GM23338 (cell line): ENCODE results near the gene EIF4E2. TPM values are rescaled to one million over a fixed set of nuclear protein-coding genes. Genes with fewer than 3 reads are reported as not detected.

Source experiments
- ATAC-seq: fragments of 200-7000 bp; cut with Tn5 transposase; 3 replicates; pipeline ENCODE4 v1.9.1; 2020
- DNase-seq: peaks from one replicate; pipeline ENCODE4 v3.0.0-alpha.2; 2015; ENCODE audit warnings: low spot score
- H2AFZ ChIP-seq: fragments of 200-600 bp; sonication (generic); 2 replicates; pipeline ENCODE4 v1.8.0; 2016; ENCODE audit warnings: antibody characterized with exemption, mild to moderate bottlenecking, moderate library complexity
- H3F3A ChIP-seq: fragments of 200-600 bp; sonication (generic); replicated peaks from 2 replicates; pipeline ENCODE4 v1.8.0; 2017; ENCODE audit warnings: antibody characterized with exemption, mixed run types, low read depth
- H3K27ac ChIP-seq: fragments of 200-600 bp; sonication (generic); 2 replicates; pipeline ENCODE4 v1.6.1; 2016; ENCODE audit warnings: low read depth
- H3K27me3 ChIP-seq: fragments of 200-600 bp; sonication (generic); 2 replicates; pipeline ENCODE4 v1.8.0; 2016; ENCODE audit warnings: mild to moderate bottlenecking, mixed run types, moderate library complexity; ENCODE audit not compliant: insufficient read depth
- H3K36me3 ChIP-seq: fragments of 200-600 bp; sonication (generic); 2 replicates; pipeline ENCODE4 v1.8.0; 2016; ENCODE audit warnings: mild to moderate bottlenecking; ENCODE audit not compliant: insufficient read depth
- H3K4me1 ChIP-seq: fragments of 200-600 bp; sonication (generic); 2 replicates; pipeline ENCODE4 v1.8.0; 2016; ENCODE audit warnings: mild to moderate bottlenecking, moderate library complexity; ENCODE audit not compliant: insufficient read depth
- H3K4me2 ChIP-seq: fragments of 200-600 bp; sonication (generic); 2 replicates; pipeline ENCODE4 v1.7.1; 2017; ENCODE audit warnings: mixed run types
- H3K4me3 ChIP-seq: fragments of 200-600 bp; sonication (generic); 2 replicates; pipeline ENCODE4 v1.6.1; 2016; ENCODE audit warnings: mixed run types
- H3K79me2 ChIP-seq: fragments of 200-600 bp; sonication (generic); replicated peaks from 2 replicates; pipeline ENCODE4 v1.8.0; 2017; ENCODE audit warnings: mild to moderate bottlenecking; ENCODE audit not compliant: insufficient read depth
- H3K9me2 ChIP-seq: fragments of 200-600 bp; sonication (generic); 2 replicates; pipeline ENCODE4 v1.8.0; 2017; ENCODE audit not compliant: insufficient read depth
- H4K20me1 ChIP-seq: fragments of 200-600 bp; sonication (generic); replicated peaks from 2 replicates; pipeline ENCODE4 v1.8.0; 2017; ENCODE audit warnings: mild to moderate bottlenecking; ENCODE audit not compliant: insufficient read depth
- H3K27ac Mint-ChIP-seq: 2 replicates; pipeline ENCODE4 v1.8.0; 2020; ENCODE audit warnings: inconsistent platforms, mild to moderate bottlenecking, moderate library complexity, mixed read lengths
- H3K27me3 Mint-ChIP-seq: 3 replicates; pipeline ENCODE4 v1.8.0; 2022; ENCODE audit warnings: low read depth, mild to moderate bottlenecking, moderate library complexity, mixed read lengths, inconsistent platforms; ENCODE audit not compliant: insufficient read depth, poor library complexity
- H3K36me3 Mint-ChIP-seq: 3 replicates; pipeline ENCODE4 v1.8.0; 2021; ENCODE audit warnings: low read depth, mild to moderate bottlenecking, inconsistent platforms, moderate library complexity, mixed read lengths
- H3K4me1 Mint-ChIP-seq: 3 replicates; pipeline ENCODE4 v1.8.0; 2020; ENCODE audit warnings: mild to moderate bottlenecking, inconsistent platforms, mixed read lengths
- H3K4me3 Mint-ChIP-seq: 3 replicates; pipeline ENCODE4 v1.8.0; 2021; ENCODE audit warnings: moderate library complexity, mild to moderate bottlenecking, inconsistent platforms, mixed read lengths
- H3K9me3 Mint-ChIP-seq: 3 replicates; pipeline ENCODE4 v1.8.0; 2020; ENCODE audit warnings: moderate library complexity, mild to moderate bottlenecking, inconsistent platforms, mixed read lengths
- CREB1 ChIP-seq: fragments of 250-450 bp; sonication (Bioruptor Pico); IDR thresholded peaks from 2 replicates; pipeline ENCODE4 v1.5.0; 2020; ENCODE audit warnings: low read depth, mild to moderate bottlenecking, moderate library complexity
- CTCF ChIP-seq, 2 experiments: fragments of 200-600 bp in 1 of 2; sonication (generic) in 1 of 2; conservative IDR thresholded peaks; 2 replicates each; pipeline versions ENCODE4 v1.5.1 to v1.6.1; 2016 to 2017; ENCODE audit warnings: antibody characterized with exemption in 2 of 2, low read depth in 2 of 2, mild to moderate bottlenecking in 2 of 2, moderate library complexity in 1 of 2
- ZNF114 ChIP-seq: fragments of 250-450 bp; sonication (Bioruptor Pico); IDR thresholded peaks from 2 replicates; pipeline ENCODE4 v1.5.0; 2020; ENCODE audit warnings: mild to moderate bottlenecking, moderate library complexity
- ZNF462 ChIP-seq: fragments of 250-450 bp; sonication (Bioruptor Pico); IDR thresholded peaks from 2 replicates; pipeline ENCODE4 v1.5.0; 2020; ENCODE audit warnings: mild to moderate bottlenecking, moderate library complexity
- polyA plus RNA-seq: library from polyadenylated mRNA; unstranded; fragments of >200 nt; fragmentation: Nextera tagmentation; extraction: Ambion mirVana; gene quantifications from 2 replicates; pipeline ENCODE4 v1.2.1, GENCODE V29; 2016
- total RNA-seq: library from RNA; depleted of rRNA; stranded (reverse); fragments of >200 nt; shearing (Covaris generic); gene quantifications from 2 replicates; pipeline ENCODE4 v1.2.3, GENCODE V29; 2014

Gene EIF4E2
- total and polyA plus RNA-seq, 2 experiments from 2014 or later = 68.1 to 152 TPM

- no peak overlapping the region for H2AFZ ChIP-seq
- Mint-ChIP-seq H3K36me3 (peaks cover 15% of the 10 kb centered on the region), H3K4me3 (no peak overlapping the region), H3K27ac (no peak overlapping the region), H3K27me3 (peaks cover 2% of the 10 kb centered on the region), H3K4me1 (peaks cover 25% of the 10 kb centered on the region), H3K9me3 (peaks cover 8% of the 10 kb centered on the region; the same call in 2 of the 3 replicates)
- 0 out of 2 replicates have a peak, but pooled peaks cover 8% of the 10 kb centered on the region for H3K9me2 ChIP-seq
- peaks cover under 1% of the 10 kb centered on the region; the same call in 1 of the 2 replicates for H4K20me1 ChIP-seq
- no peaks in the 10 kb centered on the region for H3K27me3 ChIP-seq
- no peak overlapping the region for H3K4me3 ChIP-seq
- DNase-seq = no peak
- peaks cover 8% of the 10 kb centered on the region for H3K4me1 ChIP-seq
- TF ChIP-seq CTCF (conservative IDR thresholded peaks at IDR 0.05; ENCODE audit: low read depth in 2 of 2) (no peak), CREB1 (CRISPR knock-in tag) (no peak), ZNF114 (no peak), ZNF462 (CRISPR knock-in tag) (no peak)
- no peak for ATAC-seq
- no peak overlapping the region for H3K27ac ChIP-seq
- H3K4me2 ChIP-seq = no peak overlapping the region
- H3F3A ChIP-seq = no peaks in the 10 kb centered on the region
- H3K36me3 ChIP-seq = no peaks in the 10 kb centered on the region
- no peaks in the 10 kb centered on the region for H3K79me2 ChIP-seq
Measured at GRCh38 chr2:232587512-232587911, 37.0 kb downstream of the EIF4E2 start.
